Measurements from ENCODE around the gene CCDC149. TPM values are rescaled to one million over a fixed set of nuclear protein-coding genes. Genes with fewer than 3 reads are reported as not detected.

The CCDC149 gene
- total RNA-seq, 2 experiments from 2014 or later: 0.25 to 0.69 TPM

- no peaks in the 10 kb centered on the region for H3K27me3 Mint-ChIP-seq
- no peaks in the 10 kb centered on the region for H3K9me3 Mint-ChIP-seq
- no peak overlapping the region for H3K4me3 Mint-ChIP-seq
- no peak overlapping the region for H3K27ac Mint-ChIP-seq
- H3K9me3 ChIP-seq (ENCODE audit: control insufficient read depth in 1 of 2, insufficient read depth in 1 of 2, low read length in 2 of 2): no peaks in the 10 kb centered on the region
- ChIA-PET POLR2A (no interaction called here), CTCF (no interaction called here)
- no peaks in the 10 kb centered on the region for H3K27me3 ChIP-seq (ENCODE audit: control insufficient read depth in 1 of 2, insufficient read depth in 2 of 2, low read length in 2 of 2)
- DNase-seq (no peak), ATAC-seq (ENCODE audit: poor library complexity) (no peak)
- no peaks in the 10 kb centered on the region for H3K36me3 Mint-ChIP-seq (ENCODE audit: low read depth)
- intact Hi-C loops (cut with DNase I, micrococcal nuclease): no loop called here
- no peaks in the 10 kb centered on the region for H3K4me1 Mint-ChIP-seq (ENCODE audit: low read depth)
- no peak overlapping the region for H3K27ac ChIP-seq (ENCODE audit: low read depth in 1 of 2, low read length in 2 of 2)
- TF ChIP-seq CTCF (IDR thresholded peaks at IDR 0.05): no peak
- no peaks in the 10 kb centered on the region for H3K4me1 ChIP-seq (ENCODE audit: insufficient read depth, low read length)
- no peak overlapping the region for H3K4me3 ChIP-seq (ENCODE audit: low read length)
- H3K36me3 ChIP-seq (ENCODE audit: insufficient read depth, low read length): no peaks in the 10 kb centered on the region
Observed at GRCh38 chr4:24809815-24810405, 102.9 kb downstream of the CCDC149 start.

GRCh38 chr4:24809376-24809775 is 103.5 kb downstream of the CCDC149 start:
- no peak overlapping the region for H3K4me3 Mint-ChIP-seq
- ChIA-PET CTCF (no interaction called here), POLR2A (no interaction called here)
- no peak for TF ChIP-seq CTCF (IDR thresholded peaks at IDR 0.05)
- H3K9me3 Mint-ChIP-seq: no peaks in the 10 kb centered on the region
- intact Hi-C loops (cut with DNase I, micrococcal nuclease): no loop called here
- ATAC-seq (ENCODE audit: poor library complexity) (no peak), DNase-seq (no peak)
- H3K36me3 Mint-ChIP-seq (ENCODE audit: low read depth): no peaks in the 10 kb centered on the region
- H3K27ac ChIP-seq (ENCODE audit: low read depth in 1 of 2, low read length in 2 of 2): no peak overlapping the region
- H3K4me1 Mint-ChIP-seq (ENCODE audit: low read depth): no peaks in the 10 kb centered on the region
- no peaks in the 10 kb centered on the region for H3K4me1 ChIP-seq (ENCODE audit: insufficient read depth, low read length)
- H3K27me3 Mint-ChIP-seq: no peaks in the 10 kb centered on the region
- no peak overlapping the region for H3K27ac Mint-ChIP-seq
- H3K36me3 ChIP-seq (ENCODE audit: insufficient read depth, low read length): no peaks in the 10 kb centered on the region
- no peaks in the 10 kb centered on the region for H3K9me3 ChIP-seq (ENCODE audit: control insufficient read depth in 1 of 2, insufficient read depth in 1 of 2, low read length in 2 of 2)
- no peaks in the 10 kb centered on the region for H3K27me3 ChIP-seq (ENCODE audit: control insufficient read depth in 1 of 2, insufficient read depth in 2 of 2, low read length in 2 of 2)
- no peak overlapping the region for H3K4me3 ChIP-seq (ENCODE audit: low read length)

- TF ChIP-seq CTCF (IDR thresholded peaks at IDR 0.05): no peak
- ChIA-PET POLR2A (no interaction called here), CTCF (no interaction called here)
- Mint-ChIP-seq H3K4me3 (no peak overlapping the region), H3K27me3 (no peaks in the 10 kb centered on the region), H3K36me3 (ENCODE audit: low read depth) (no peaks in the 10 kb centered on the region), H3K4me1 (ENCODE audit: low read depth) (no peaks in the 10 kb centered on the region), H3K9me3 (no peaks in the 10 kb centered on the region), H3K27ac (no peak overlapping the region)
- intact Hi-C loops (cut with DNase I, micrococcal nuclease): no loop called here
- H3K4me3 ChIP-seq (ENCODE audit: low read length): no peak overlapping the region
- DNase-seq: no peak
- H3K27ac ChIP-seq (ENCODE audit: low read depth in 1 of 2, low read length in 2 of 2): no peak overlapping the region
- H3K4me1 ChIP-seq (ENCODE audit: insufficient read depth, low read length): no peaks in the 10 kb centered on the region
- ATAC-seq (ENCODE audit: poor library complexity): no peak
- no peaks in the 10 kb centered on the region for H3K9me3 ChIP-seq (ENCODE audit: control insufficient read depth in 1 of 2, insufficient read depth in 1 of 2, low read length in 2 of 2)
- no peaks in the 10 kb centered on the region for H3K36me3 ChIP-seq (ENCODE audit: insufficient read depth, low read length)
- no peaks in the 10 kb centered on the region for H3K27me3 ChIP-seq (ENCODE audit: control insufficient read depth in 1 of 2, insufficient read depth in 2 of 2, low read length in 2 of 2)
Observed at GRCh38 chr4:24808955-24809354, 103.9 kb downstream of the CCDC149 start.

Data from CD4-positive, alpha-beta T cell (primary cell).